ENCODE data around the gene TLCD3A.
"Not testable (repeated sequence)": the region's sequence is repeated elsewhere in the genome, so short reads cannot be mapped to it uniquely, and the experiment has no call there.

- not testable (repeated sequence) for TF ChIP-seq ARNT (IDR thresholded peaks at IDR 0.05); BHLHE40 (IDR thresholded peaks at IDR 0.05; ENCODE audit: borderline replicate concordance); TARDBP (IDR thresholded peaks at IDR 0.05); FOXM1 (IDR thresholded peaks at IDR 0.05; ENCODE audit: borderline replicate concordance); SP1 (IDR thresholded peaks at IDR 0.05); HDGF (IDR thresholded peaks at IDR 0.05; ENCODE audit: borderline replicate concordance); SUZ12 (IDR thresholded peaks at IDR 0.05); ELF4 (IDR thresholded peaks at IDR 0.05); FOXA1 (IDR thresholded peaks at IDR 0.05); PKNOX1 (IDR thresholded peaks at IDR 0.05); FOXK2 (IDR thresholded peaks at IDR 0.05); CTBP1 (IDR thresholded peaks at IDR 0.05; ENCODE audit: borderline replicate concordance)
Measured at GRCh38 chr17:789931-790873, 57.8 kb downstream of the TLCD3A start.

Data from HEK293T (cell line).